Mesendoderm (in vitro differentiated cells): Measurements from ENCODE around the gene HSP90AB1.
A peak's percentile ranks its signal among the peaks of the same experiment; 100 is the strongest.

Experiments used
- DNase-seq: peaks from one replicate; pipeline ENCODE4 v3.0.0; 2013
- H2AK5ac ChIP-seq: 2 replicates; pipeline ENCODE4 v1.6.1; 2013; ENCODE audit warnings: low read length, inconsistent platforms
- H2BK120ac ChIP-seq: 2 replicates; pipeline ENCODE4 v1.6.1; 2013; ENCODE audit warnings: low read depth, mild to moderate bottlenecking, low read length, moderate library complexity, mixed read lengths
- H2BK15ac ChIP-seq: replicated peaks from 2 replicates; pipeline ENCODE4 v1.6.1; 2013; ENCODE audit warnings: low read depth, mild to moderate bottlenecking, moderate library complexity
- H2BK5ac ChIP-seq: 2 replicates; pipeline ENCODE4 v1.6.1; 2013; ENCODE audit warnings: low read length, inconsistent platforms
- H3K18ac ChIP-seq: 2 replicates; pipeline ENCODE4 v1.6.1; 2013; ENCODE audit warnings: mild to moderate bottlenecking, low read length, mixed read lengths
- H3K23ac ChIP-seq: one replicate; pipeline ENCODE4 v1.6.1; 2013; ENCODE audit warnings: low read length
- H3K27ac ChIP-seq: 2 replicates; pipeline ENCODE4 v1.5.1; 2013; ENCODE audit warnings: low read depth, mild to moderate bottlenecking, inconsistent platforms, low read length, moderate library complexity
- H3K27me3 ChIP-seq: 2 replicates; pipeline ENCODE4 v1.6.1; 2013; ENCODE audit warnings: low read length, control low read depth, mild to moderate bottlenecking, inconsistent platforms; ENCODE audit not compliant: insufficient read depth, poor library complexity
- H3K36me3 ChIP-seq: 2 replicates; pipeline ENCODE4 v1.6.1; 2013; ENCODE audit warnings: low read length, inconsistent platforms; ENCODE audit not compliant: control insufficient read depth, insufficient read depth
- H3K4ac ChIP-seq: one replicate; pipeline ENCODE4 v1.6.1; 2013; ENCODE audit warnings: low read depth, mild to moderate bottlenecking, low read length, moderate library complexity
- H3K4me1 ChIP-seq: 2 replicates; pipeline ENCODE4 v1.6.1; 2013; ENCODE audit warnings: low read depth, low read length, inconsistent platforms; ENCODE audit not compliant: control insufficient read depth
- H3K4me2 ChIP-seq: 2 replicates; pipeline ENCODE4 v1.6.1; 2013; ENCODE audit warnings: low read length
- H3K4me3 ChIP-seq: 2 replicates; pipeline ENCODE4 v1.5.1; 2013; ENCODE audit warnings: mild to moderate bottlenecking, low read length
- H3K56ac ChIP-seq: one replicate; pipeline ENCODE4 v1.6.1; 2013; ENCODE audit warnings: low read length
- H3K79me1 ChIP-seq: 2 replicates; pipeline ENCODE4 v1.6.1; 2013; ENCODE audit warnings: low read length, inconsistent platforms
- H3K79me2 ChIP-seq: 2 replicates; pipeline ENCODE4 v1.6.1; 2013; ENCODE audit warnings: mild to moderate bottlenecking, low read length; ENCODE audit not compliant: control insufficient read depth, insufficient read depth
- H3K9ac ChIP-seq: 2 replicates; pipeline ENCODE4 v1.6.1; 2013; ENCODE audit warnings: low read length, inconsistent platforms
- H4K5ac ChIP-seq: one replicate; pipeline ENCODE4 v1.6.1; 2013; ENCODE audit warnings: low read length
- H4K8ac ChIP-seq: one replicate; pipeline ENCODE4 v1.6.1; 2013; ENCODE audit warnings: low read depth, mild to moderate bottlenecking, control low read depth, low read length, moderate library complexity
- WGBS: extraction: QIAGEN DNeasy Blood & Tissue Kit; methylation state at CpG from one replicate; pipeline ENCODE4 v1.1.7; 2013; ENCODE audit warnings: low lambda C conversion rate, missing lambda C conversion rate; ENCODE audit not compliant: insufficient coverage; ENCODE audit errors: extremely low coverage; 5-methylcytosine and 5-hydroxymethylcytosine counted together

HSP90AB1 gene

GRCh38 chr6:44284121-44284520 is 37.2 kb downstream of the HSP90AB1 start:
- H4K8ac ChIP-seq = no peak overlapping the region
- H3K79me2 ChIP-seq = no peaks in the 10 kb centered on the region
- no peak for DNase-seq
- H2BK5ac ChIP-seq = no peak overlapping the region
- no peaks in the 10 kb centered on the region for H3K27me3 ChIP-seq
- H3K4me3 ChIP-seq = no peak overlapping the region
- H2BK120ac ChIP-seq = no peak overlapping the region
- no peaks in the 10 kb centered on the region for H3K4me1 ChIP-seq
- no peak overlapping the region for H3K18ac ChIP-seq
- no peak overlapping the region for H2AK5ac ChIP-seq
- no peak overlapping the region for H3K9ac ChIP-seq
- H3K23ac ChIP-seq = no peak overlapping the region
- H3K36me3 ChIP-seq = no peaks in the 10 kb centered on the region
- H3K79me1 ChIP-seq = no peaks in the 10 kb centered on the region
- H3K4me2 ChIP-seq = no peak overlapping the region
- no peak overlapping the region for H3K27ac ChIP-seq
- H4K5ac ChIP-seq = no peak overlapping the region
- no peak overlapping the region for H3K56ac ChIP-seq
- H2BK15ac ChIP-seq = no peak overlapping the region
- WGBS = no CpG with 5 or more reads among the region's 2 CpGs
- no peak overlapping the region for H3K4ac ChIP-seq

- no CpG with 5 or more reads among the region's 4 CpGs for WGBS
- Histone ChIP-seq H2BK120ac (no peak overlapping the region), H3K56ac (no peak overlapping the region), H3K4me2 (no peak overlapping the region), H3K79me2 (no peaks in the 10 kb centered on the region), H2BK5ac (no peak overlapping the region), H4K8ac (no peak overlapping the region), H3K4me1 (no peaks in the 10 kb centered on the region), H3K18ac (no peak overlapping the region), H3K4ac (no peak overlapping the region), H3K9ac (no peak overlapping the region), H3K79me1 (no peaks in the 10 kb centered on the region), H3K27ac (no peak overlapping the region), H2BK15ac (no peak overlapping the region), H3K4me3 (no peak overlapping the region), H2AK5ac (no peak overlapping the region), H3K23ac (no peak overlapping the region), H3K27me3 (no peaks in the 10 kb centered on the region), H4K5ac (no peak overlapping the region), H3K36me3 (no peaks in the 10 kb centered on the region)
- no peak for DNase-seq
Observed at GRCh38 chr6:44284867-44285266, 38.0 kb downstream of the HSP90AB1 start.

GRCh38 chr6:44285552-44286284 is 38.8 kb downstream of the HSP90AB1 start:
- H3K23ac ChIP-seq = no peak overlapping the region
- no peak overlapping the region for H2AK5ac ChIP-seq
- H3K18ac ChIP-seq = no peak overlapping the region
- H2BK5ac ChIP-seq = no peak overlapping the region
- H4K5ac ChIP-seq = no peak overlapping the region
- no CpG with 5 or more reads among the region's 25 CpGs for WGBS
- no peak overlapping the region for H3K4ac ChIP-seq
- no peaks in the 10 kb centered on the region for H3K79me1 ChIP-seq
- no peaks in the 10 kb centered on the region for H3K36me3 ChIP-seq
- H2BK120ac ChIP-seq = no peak overlapping the region
- no peaks in the 10 kb centered on the region for H3K27me3 ChIP-seq
- H4K8ac ChIP-seq = no peak overlapping the region
- no peak overlapping the region for H3K4me3 ChIP-seq
- DNase-seq = peak; percentile 37
- no peaks in the 10 kb centered on the region for H3K4me1 ChIP-seq
- no peak overlapping the region for H3K27ac ChIP-seq
- H3K79me2 ChIP-seq = no peaks in the 10 kb centered on the region
- H3K9ac ChIP-seq = no peak overlapping the region
- H2BK15ac ChIP-seq = no peak overlapping the region
- H3K56ac ChIP-seq = no peak overlapping the region
- no peak overlapping the region for H3K4me2 ChIP-seq

- no peak overlapping the region for H4K5ac ChIP-seq
- no peak overlapping the region for H3K23ac ChIP-seq
- no peaks in the 10 kb centered on the region for H3K27me3 ChIP-seq
- H3K56ac ChIP-seq = no peak overlapping the region
- no peak for DNase-seq
- no peak overlapping the region for H3K27ac ChIP-seq
- H3K79me1 ChIP-seq = no peaks in the 10 kb centered on the region
- no peaks in the 10 kb centered on the region for H3K4me1 ChIP-seq
- no CpG with 5 or more reads among the region's 12 CpGs for WGBS
- H4K8ac ChIP-seq = no peak overlapping the region
- no peak overlapping the region for H3K4me2 ChIP-seq
- no peak overlapping the region for H3K9ac ChIP-seq
- H2AK5ac ChIP-seq = no peak overlapping the region
- no peak overlapping the region for H3K18ac ChIP-seq
- no peak overlapping the region for H2BK5ac ChIP-seq
- H3K79me2 ChIP-seq = no peaks in the 10 kb centered on the region
- no peak overlapping the region for H3K4ac ChIP-seq
- H2BK15ac ChIP-seq = no peak overlapping the region
- H2BK120ac ChIP-seq = no peak overlapping the region
- H3K36me3 ChIP-seq = no peaks in the 10 kb centered on the region
- no peak overlapping the region for H3K4me3 ChIP-seq
Observed at GRCh38 chr6:44286285-44286565, 39.3 kb downstream of the HSP90AB1 start.

GRCh38 chr6:44286747-44287146 is 39.8 kb downstream of the HSP90AB1 start:
- Histone ChIP-seq H3K4me3 (no peak overlapping the region), H2AK5ac (no peak overlapping the region), H3K79me1 (no peaks in the 10 kb centered on the region), H3K27me3 (no peaks in the 10 kb centered on the region), H3K23ac (no peak overlapping the region), H3K79me2 (no peaks in the 10 kb centered on the region), H4K8ac (no peak overlapping the region), H3K4me2 (no peak overlapping the region), H3K27ac (no peak overlapping the region), H4K5ac (no peak overlapping the region), H3K9ac (no peak overlapping the region), H3K36me3 (no peaks in the 10 kb centered on the region), H3K18ac (no peak overlapping the region), H3K4me1 (no peaks in the 10 kb centered on the region), H2BK15ac (no peak overlapping the region), H2BK5ac (no peak overlapping the region), H2BK120ac (no peak overlapping the region), H3K56ac (no peak overlapping the region), H3K4ac (no peak overlapping the region)
- no CpG with 5 or more reads among the region's 2 CpGs for WGBS
- DNase-seq = no peak

- no peak overlapping the region for H2BK5ac ChIP-seq
- H4K5ac ChIP-seq = no peak overlapping the region
- H3K18ac ChIP-seq = no peak overlapping the region
- H3K4me1 ChIP-seq = no peaks in the 10 kb centered on the region
- H3K27ac ChIP-seq = no peak overlapping the region
- no peak overlapping the region for H3K9ac ChIP-seq
- H2AK5ac ChIP-seq = no peak overlapping the region
- no peak for DNase-seq
- no peaks in the 10 kb centered on the region for H3K36me3 ChIP-seq
- no peak overlapping the region for H2BK120ac ChIP-seq
- H3K4ac ChIP-seq = no peak overlapping the region
- H3K79me1 ChIP-seq = no peaks in the 10 kb centered on the region
- H3K27me3 ChIP-seq = no peaks in the 10 kb centered on the region
- no peak overlapping the region for H3K23ac ChIP-seq
- no peaks in the 10 kb centered on the region for H3K79me2 ChIP-seq
- H3K56ac ChIP-seq = no peak overlapping the region
- no CpG with 5 or more reads among the region's 7 CpGs for WGBS
- H2BK15ac ChIP-seq = no peak overlapping the region
- H4K8ac ChIP-seq = no peak overlapping the region
- no peak overlapping the region for H3K4me2 ChIP-seq
- H3K4me3 ChIP-seq = no peak overlapping the region
Observed at GRCh38 chr6:44289726-44290260, 42.9 kb downstream of the HSP90AB1 start.
